ENCODE results near the gene BMPER.

The BMPER gene

GRCh38 chr7:34031156-34031555 is 125.8 kb downstream of the BMPER start:
- DNase-seq (ENCODE audit: low read depth) = no peak

GRCh38 chr7:34034728-34035127 is 129.4 kb downstream of the BMPER start:
- DNase-seq (ENCODE audit: low read depth) = no peak

DNA sequence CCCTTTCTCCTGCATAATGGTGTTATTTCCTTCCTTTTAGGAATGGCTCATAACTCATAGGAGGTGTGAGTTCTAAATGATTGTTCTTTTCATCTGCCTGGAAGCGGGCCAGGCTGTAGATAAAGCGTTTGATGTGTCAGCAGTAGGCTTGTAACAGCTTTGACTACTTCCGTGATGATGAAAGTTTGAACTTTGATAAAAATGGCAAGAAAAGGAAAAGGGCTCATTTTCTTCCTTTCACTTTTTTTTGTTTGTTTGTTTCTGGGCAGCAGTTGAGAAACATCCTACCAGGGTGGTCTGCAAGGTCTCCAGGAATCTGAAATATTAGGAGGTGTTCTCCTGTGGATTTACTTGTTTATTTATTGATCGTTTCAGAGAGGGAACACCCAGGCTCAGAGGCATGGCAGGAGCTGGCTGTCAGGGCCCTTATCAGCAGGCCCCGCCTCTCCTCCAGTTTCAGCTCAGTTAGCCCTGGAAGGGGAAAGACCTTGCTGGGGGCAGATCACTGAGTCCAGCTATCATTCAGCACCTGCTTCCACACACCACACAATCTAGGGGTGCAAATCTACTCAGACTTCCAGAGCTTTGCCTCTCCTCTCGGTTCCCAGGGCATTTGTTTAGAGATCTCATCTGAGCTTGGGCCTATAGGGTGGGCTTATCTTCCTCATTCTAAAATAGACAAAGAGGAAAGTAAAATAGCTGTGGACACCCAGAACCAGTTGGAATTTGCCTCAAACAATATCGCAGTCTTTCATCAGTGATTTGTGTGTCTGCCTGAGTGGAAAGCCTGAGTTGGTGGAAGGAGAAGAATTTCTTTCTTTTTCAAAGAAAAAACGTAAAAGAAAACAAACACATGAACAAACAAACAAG is 130.9 kb downstream of the BMPER start:
- DNase-seq (ENCODE audit: low read depth) = no peak

DNA sequence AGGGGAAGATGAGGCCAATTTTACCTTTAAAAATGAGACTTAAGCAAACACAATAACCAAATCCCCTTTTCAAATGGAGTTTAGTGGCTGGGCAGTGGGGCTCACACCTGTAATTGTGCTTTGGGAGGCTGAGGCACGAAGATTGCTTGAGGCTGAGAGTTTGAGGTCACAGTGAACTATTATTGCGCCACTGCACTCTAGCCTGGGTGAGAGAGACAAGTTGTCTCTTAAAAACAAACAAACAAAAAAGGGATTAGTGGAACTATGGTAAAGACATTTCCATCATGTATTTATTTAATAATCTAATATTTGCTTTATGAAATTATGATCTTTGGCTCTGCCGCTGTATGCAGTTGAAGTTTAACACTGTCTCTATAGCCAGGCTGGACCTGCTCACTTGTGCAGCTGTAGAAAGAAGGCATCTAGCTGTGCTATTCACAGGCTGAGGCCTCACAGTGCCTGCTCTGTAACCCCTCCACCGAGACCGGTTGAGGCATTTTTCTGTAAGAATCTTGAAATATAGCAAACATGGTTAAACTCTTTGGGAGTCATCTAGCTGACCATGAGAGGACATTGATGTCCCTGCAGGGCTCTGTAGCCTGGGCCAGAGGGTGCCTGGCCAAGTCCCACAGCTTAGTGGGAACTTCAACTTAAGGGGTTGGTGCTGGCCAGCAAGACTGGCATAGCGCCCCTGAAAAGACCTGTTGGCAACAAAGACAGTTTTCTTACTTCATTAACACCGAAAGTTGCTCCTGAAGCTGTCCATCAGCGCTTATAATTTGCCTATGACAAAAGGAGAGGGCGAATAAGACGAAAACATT is 131.8 kb downstream of the BMPER start:
- DNase-seq (ENCODE audit: low read depth) = no peak

DNA sequence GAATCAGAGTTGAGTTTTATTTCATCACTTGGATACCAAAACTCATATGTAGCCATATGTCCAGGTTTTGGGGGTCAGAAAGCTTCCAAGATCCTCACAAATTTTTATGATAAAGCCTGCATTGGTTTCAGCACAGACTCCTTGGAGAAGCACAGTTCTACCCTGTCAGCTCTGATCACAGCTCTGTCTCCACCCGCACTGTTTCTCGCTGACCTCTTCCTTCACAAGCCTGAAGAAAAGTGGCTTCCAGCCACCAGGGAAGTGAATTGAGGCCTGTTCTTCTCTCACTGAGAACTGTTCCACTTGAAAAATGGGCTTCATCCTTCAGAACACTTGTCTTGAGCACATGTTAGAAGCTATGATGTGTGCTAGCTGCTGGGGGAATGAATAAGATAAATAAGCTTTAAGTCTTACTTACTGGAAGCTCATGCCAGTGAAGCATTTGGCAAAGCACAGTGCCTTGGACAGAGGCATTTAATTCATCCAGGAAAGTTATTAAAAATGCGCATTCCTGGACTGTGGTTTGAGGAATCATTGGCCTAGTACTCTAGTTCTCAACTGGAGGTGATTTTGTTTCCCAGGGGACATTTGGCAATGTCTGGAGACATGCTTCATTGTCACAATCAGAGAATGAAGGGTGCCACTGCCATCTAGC is 133.6 kb downstream of the BMPER start:
- DNase-seq (ENCODE audit: low read depth) = no peak

DNA sequence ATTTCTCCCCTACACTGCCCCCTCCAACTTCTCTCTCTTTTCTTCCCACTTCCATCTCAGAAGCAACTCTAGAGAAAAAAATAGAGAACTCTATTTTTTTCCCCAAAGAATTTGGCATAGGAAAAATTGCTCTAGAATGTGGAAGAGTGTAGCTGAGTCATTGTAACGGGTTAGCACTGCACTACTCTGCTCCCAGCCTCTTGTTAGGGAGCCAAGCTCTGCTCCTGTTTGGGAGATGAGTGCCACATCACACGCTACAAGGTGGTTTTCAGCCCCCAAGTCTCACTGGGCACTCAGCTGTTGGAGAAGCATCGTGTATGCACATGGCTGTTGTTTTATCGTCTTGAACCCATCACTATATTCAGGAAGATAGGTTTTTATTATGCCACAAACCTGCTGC is 136.4 kb downstream of the BMPER start:
- DNase-seq (ENCODE audit: low read depth) = no peak

- DNase-seq (ENCODE audit: low read depth) = no peak
Measured at GRCh38 chr7:34042406-34042805, 137.1 kb downstream of the BMPER start.

GRCh38 chr7:34043461-34044305 is 138.3 kb downstream of the BMPER start:
- no peak for DNase-seq (ENCODE audit: low read depth)

DNA sequence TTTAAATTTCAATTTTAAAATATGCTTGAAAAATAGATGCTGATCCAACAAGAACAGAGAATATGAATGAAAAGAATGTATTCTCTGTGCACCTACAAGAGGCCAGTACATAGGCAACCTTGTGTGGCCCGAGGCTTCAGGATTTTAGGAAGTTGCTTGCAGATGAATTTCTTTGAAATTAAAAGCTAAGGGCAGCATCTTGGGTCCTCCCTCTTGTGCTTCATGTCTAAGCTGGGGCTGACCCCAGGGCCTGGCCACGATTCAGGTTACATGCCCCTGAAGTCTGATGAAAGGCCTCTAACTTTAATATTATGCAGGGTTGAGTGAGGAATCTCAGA is 138.9 kb downstream of the BMPER start:
- DNase-seq (ENCODE audit: low read depth) = no peak

DNA sequence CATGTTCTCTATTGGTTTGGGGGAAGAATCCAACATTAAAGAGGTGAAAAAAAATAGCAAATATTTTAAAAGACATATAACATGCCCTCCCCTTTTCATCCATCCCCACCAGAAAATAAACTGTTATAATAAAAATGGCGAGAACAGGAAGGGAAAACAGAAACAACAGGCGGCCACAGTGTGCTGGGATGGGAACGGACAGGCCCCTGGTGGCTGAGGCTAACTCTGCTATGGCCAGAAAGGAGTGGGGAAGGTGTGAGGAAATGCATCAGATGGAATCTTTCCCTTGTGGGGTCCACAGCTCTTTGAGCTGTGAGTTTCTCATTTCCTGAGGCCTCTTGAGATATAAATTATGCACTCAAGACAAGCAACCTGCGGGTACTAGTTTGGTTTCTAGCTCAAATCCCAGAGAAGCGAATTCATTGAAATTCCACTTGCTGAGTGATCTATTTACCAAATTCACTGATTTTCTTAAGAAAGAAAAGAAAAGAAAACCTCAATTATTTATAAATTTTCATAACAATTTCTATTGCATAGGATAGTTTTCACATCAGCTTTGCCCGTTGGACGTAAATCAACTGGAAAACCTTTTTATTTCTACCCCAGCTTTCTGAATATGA is 139.5 kb downstream of the BMPER start:
- DNase-seq (ENCODE audit: low read depth) = no peak

- DNase-seq (ENCODE audit: low read depth) = no peak
Measured at GRCh38 chr7:34048445-34048844, 143.1 kb downstream of the BMPER start.

- no peak for DNase-seq (ENCODE audit: low read depth)
Measured at GRCh38 chr7:34054075-34054474, 148.7 kb downstream of the BMPER start.

GRCh38 chr7:34057136-34057535 is 151.8 kb downstream of the BMPER start:
- no peak for DNase-seq (ENCODE audit: low read depth)

DNA sequence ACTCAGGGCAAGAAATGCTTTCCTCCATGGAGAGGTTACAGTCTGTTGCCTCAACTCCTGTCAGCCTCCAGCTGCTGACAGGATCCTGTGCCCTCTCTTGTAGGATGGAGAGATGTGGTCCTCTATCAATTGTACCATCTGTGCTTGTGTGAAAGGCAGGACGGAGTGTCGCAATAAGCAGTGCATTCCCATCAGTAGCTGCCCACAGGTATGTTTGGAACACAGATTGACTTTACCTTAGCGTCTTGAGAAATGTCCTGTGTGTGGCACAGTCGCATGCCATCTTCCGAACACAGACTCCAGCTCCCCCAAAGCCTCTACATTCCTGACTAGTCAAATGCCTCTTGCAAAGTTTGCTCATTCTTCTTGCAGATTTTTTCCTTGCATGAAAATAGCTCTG is 152.6 kb downstream of the BMPER start:
- no peak for DNase-seq (ENCODE audit: low read depth)

GRCh38 chr7:34058801-34059135 is 153.4 kb downstream of the BMPER start:
- no peak for DNase-seq (ENCODE audit: low read depth)

- no peak for DNase-seq (ENCODE audit: low read depth)
Measured at GRCh38 chr7:34059136-34059828, 153.9 kb downstream of the BMPER start.

- DNase-seq (ENCODE audit: low read depth) = no peak
Measured at GRCh38 chr7:34060196-34060947, 155.0 kb downstream of the BMPER start.

DNA sequence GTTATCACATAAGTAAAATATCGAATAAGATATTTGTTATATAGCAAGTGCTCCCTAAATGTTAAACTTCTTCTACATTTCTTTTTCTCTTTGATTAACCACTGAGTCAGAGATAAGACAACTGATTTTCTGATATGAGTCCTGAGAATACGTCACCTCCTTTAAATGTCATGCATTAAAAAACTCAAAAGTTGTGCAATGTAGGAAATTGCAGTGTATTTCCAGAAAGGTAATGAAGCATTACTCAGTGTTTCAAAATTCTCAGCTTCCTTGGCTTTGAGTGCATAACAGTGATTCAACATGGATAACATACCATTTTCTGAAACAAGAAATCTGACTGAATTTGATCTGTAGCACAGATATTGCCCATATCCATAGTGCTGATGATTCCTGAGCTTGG is 155.8 kb downstream of the BMPER start:
- no peak for DNase-seq (ENCODE audit: low read depth)

- no peak for DNase-seq (ENCODE audit: low read depth)
Measured at GRCh38 chr7:34062341-34062740, 157.0 kb downstream of the BMPER start.

GRCh38 chr7:34062826-34063225 is 157.5 kb downstream of the BMPER start:
- no peak for DNase-seq (ENCODE audit: low read depth)
